GM18517 (cell line): Measurements from ENCODE around the gene SPATA6.
"Not testable (repeated sequence)": the region's sequence is repeated elsewhere in the genome, so short reads cannot be mapped to it uniquely, and the experiment has no call there.

ENCODE experiments used
- ATAC-seq: cut with Tn5 transposase; IDR thresholded peaks from one replicate; pipeline ENCODE4 v1.9.1; 2021; ENCODE audit warnings: mild to moderate bottlenecking, moderate library complexity; ENCODE audit not compliant: unreplicated experiment

Gene SPATA6

GRCh38 chr1:48362901-48363300 is 109.1 kb downstream of the SPATA6 start:
- ATAC-seq, result no peak

- no peak for ATAC-seq
These were observed 115.1 kb downstream of the SPATA6 start for GRCh38 chr1:48356901-48357300.

- no peak for ATAC-seq
These were observed 127.6 kb downstream of the SPATA6 start for GRCh38 chr1:48344373-48344772.

DNA sequence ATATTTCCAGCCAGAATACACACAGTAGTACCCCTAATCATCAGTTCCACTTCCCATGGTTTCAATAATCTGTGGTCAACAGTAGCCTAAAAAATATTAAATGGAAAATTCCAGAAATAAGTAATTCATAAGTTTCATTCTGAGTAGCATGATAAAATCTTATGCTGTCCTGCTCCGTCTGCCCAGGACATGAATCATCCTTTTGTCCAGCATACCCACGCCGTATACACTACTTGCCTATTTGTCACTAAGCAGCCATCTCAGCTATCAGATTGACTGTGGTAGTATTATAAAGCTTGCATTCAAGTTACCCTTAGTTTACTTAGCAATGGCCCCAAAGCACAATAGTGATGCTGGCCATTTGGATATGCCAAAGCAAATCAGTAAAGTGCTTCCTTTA is 130.8 kb downstream of the SPATA6 start:
- ATAC-seq, result no peak

DNA sequence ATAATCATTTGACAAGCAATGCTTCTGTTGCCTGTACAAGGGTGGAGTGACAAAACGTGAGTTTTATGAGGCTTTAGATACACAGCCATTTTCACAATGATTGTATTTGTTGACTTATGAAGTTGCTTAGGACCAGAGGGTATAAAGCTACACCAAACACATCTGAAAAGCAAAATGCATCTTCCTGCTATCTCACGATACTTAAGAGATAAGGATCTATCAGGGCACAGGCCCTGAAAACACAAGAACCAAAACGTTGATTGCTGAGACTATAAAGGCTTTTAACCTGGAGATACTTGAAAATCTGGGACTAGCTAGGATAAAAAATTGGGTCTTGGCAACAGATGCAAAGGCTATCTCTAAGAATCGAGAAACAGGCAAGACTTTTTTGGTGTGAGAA is 133.7 kb downstream of the SPATA6 start:
- ATAC-seq, result no peak

DNA sequence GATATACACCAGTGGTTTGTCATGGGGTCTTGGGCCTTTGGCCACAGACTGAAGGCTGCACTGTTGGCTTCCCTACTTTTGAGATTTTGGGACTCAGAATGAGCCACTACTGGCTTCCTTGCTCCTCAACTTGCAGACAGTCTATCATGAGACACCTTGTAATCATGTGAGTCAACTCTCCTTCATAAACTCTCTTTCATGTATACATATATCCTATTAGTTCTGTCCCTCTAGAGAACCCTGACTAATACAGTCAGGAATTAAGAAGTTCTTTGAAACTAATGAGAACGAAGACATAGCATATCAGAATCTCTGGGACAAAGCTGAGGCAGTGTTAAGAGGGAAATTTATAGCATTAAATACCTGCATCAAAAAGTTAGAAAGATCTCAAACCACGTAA is 138.7 kb downstream of the SPATA6 start:
- ATAC-seq, result no peak

- ATAC-seq, result no peak
These were observed 139.9 kb downstream of the SPATA6 start for GRCh38 chr1:48332115-48332514.

- ATAC-seq, result no peak
These were observed 142.1 kb downstream of the SPATA6 start for GRCh38 chr1:48329905-48330304.

DNA sequence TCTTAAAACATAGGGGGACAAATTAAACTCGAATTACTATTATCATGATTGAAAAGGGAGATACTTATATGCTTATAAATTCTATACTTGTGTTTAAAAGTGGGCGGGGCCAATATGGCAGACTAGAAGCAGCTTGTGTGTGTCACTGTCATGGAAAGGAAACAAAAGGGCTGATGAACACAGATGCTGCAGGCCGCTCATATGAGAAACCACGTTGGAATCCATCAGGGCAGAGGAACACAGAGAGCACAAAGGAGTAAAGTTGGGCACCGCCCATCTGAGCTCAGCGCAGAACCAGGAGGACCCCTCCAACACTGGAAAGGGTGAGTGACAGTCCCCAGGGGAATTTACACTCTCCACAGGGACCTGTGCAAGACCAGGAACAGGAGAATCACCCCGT is 142.5 kb downstream of the SPATA6 start:
- no peak for ATAC-seq

- not testable (repeated sequence) for ATAC-seq
These were observed 160.2 kb downstream of the SPATA6 start for GRCh38 chr1:48311829-48312228.

DNA sequence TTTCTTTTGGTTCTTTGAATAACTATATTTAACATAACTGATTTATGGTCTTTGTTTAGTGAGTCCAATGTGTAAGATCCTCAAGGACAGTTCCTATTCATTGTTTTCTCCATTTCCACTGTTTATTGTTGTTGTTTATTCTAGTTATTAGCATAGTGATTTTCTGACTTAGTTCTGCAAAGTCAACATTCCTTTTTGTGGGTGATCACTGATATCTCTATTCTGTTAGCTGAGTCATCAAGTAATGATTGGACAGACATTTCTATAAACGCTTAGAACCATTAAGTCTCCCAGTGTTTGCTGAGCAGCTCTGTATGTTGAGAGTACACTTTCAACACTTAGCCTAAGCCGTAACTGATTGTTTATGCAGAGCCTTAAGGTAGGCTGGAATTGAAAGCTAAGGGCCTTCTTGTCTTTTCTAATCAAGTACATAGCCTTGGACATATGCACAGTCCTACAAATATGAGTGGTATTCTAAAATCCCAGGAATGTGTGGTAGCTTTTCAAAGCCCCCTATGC is 162.4 kb downstream of the SPATA6 start:
- no peak for ATAC-seq

DNA sequence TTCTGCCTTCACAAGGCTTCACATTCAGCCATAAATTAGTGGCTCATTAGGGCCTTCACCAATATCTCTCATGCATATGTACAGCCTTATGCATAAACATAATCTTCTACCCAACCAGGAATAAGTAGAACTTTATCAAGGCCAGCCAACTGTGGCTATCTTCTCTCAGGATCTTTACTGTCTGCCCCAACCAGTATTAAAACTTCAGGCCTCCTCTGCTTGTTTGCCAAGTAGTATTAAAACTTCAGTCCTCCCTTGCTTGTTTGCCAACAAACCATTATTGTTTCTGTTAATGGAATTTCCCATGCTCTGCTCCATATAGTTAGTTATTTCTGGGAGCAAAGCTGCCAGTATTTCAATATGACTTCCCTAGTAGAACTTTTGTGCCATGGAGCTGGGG is 169.4 kb downstream of the SPATA6 start:
- no peak for ATAC-seq

DNA sequence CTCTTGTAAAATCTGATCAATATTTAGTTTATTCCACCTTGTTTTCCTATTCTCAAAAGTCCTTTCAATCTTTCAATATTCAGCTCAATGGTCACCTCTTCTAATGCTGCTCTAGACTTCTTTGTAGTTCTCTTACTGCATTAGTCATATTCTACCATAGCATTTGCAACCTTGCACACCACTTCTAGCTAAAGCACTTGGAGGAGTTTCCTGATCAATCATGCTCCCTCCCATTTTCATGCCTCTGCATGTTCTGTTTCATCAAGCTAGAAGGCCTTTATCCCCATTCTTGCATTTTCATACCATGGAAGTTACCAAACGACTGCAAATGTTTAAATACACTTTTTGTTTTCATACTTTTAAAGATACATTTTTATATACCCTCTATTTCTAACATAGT is 177.3 kb downstream of the SPATA6 start:
- no peak for ATAC-seq

DNA sequence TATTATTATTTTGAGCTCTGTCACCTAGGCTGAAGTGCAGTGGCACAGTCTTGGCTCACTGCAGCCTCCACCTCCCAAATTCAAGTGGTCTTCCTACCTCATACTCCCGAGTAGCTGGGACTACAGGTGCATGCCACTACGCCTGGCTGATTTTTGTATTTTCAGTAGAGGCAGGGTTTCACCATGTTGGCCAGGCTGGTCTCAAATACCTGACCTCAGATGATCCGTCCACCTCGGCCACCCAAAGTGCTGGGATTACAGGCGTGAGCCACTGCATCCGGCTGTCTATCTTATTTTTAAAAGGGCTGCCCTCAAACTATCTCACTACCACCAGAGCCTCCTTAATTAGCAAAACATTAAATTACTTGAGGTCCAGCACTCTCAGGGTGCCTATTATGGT is 177.9 kb downstream of the SPATA6 start:
- ATAC-seq, result not testable (repeated sequence)

DNA sequence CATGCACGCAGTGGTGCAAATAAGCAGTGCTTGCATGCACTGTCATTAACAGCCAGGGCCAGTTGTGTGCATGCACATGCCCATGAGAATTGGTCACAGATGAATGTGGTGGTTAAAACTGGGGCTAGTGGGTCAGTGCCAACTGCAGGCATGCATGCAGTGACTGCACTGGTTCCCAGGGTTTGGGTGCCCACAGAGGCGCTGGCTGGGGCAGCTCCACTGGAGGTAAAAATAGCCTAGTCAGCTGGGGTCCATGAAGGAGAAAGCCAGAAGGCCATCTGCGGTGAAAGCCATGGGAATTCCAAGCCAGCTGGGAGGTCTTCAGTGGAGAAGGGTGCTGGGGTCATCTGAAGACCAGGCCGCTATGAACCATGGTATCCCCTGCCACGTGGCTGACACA is 179.3 kb downstream of the SPATA6 start:
- ATAC-seq, result no peak

- no peak for ATAC-seq
These were observed 180.6 kb downstream of the SPATA6 start for GRCh38 chr1:48291421-48291820.

GRCh38 chr1:48285525-48285924 is 186.5 kb downstream of the SPATA6 start:
- no peak for ATAC-seq

- ATAC-seq, result not testable (repeated sequence)
These were observed 187.1 kb downstream of the SPATA6 start for GRCh38 chr1:48284696-48285420.

DNA sequence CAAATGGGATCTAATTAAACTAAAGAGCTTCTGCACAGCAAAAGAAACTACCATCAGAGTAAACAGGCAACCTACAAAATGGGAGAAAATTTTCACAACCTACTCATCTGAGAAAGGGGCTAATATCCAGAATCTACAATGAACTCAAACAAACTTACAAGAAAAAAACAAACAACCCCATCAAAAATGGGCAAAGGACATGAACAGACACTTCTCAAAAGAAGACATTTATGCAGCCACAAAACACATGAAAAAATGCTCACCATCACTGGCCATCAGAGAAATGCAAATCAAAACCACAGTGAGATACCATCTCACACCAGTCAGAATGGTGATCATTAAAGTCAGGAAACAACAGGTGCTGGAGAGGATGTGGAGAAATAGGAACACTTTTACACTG is 189.7 kb downstream of the SPATA6 start:
- not testable (repeated sequence) for ATAC-seq

DNA sequence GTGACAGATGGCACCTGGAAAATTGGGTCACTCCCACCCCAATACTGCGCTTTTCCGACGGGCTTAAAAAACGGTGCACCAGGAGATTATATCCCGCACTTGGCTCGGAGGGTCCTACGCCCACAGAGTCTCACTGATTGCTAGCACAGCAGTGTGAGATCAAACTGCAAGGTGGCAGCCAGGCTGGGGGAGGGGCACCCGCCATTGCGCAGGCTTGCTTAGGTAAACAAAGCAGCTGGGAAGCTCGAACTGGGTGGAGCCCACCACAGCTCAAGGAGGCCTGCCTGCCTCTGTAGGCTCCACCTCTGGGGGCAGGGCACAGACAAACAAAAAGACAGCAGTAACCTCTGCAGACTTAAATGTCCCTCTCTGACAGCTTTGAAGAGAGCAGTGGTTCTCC is 194.6 kb downstream of the SPATA6 start:
- ATAC-seq, result not testable (repeated sequence)

- no peak for ATAC-seq
These were observed 205.4 kb downstream of the SPATA6 start for GRCh38 chr1:48266576-48266975.

DNA sequence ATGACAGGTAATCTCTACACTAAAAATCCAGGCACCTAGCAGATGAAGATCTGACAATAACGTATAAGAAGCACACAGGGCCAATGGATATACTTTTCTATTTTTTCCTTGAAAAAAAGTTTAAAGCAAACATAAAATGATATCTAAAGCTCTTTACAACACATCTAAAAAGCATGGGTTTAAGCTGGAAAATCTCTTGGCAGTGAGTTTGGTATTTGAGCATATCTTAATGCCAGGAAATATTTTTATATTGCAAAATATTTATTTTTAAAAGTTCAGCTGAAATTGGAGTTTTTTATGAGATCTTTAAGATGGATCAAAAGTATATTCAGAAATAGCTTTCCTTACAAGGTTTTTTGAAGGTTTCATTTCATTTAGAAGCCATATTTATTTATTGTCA is 209.0 kb downstream of the SPATA6 start:
- ATAC-seq, result no peak

- no peak for ATAC-seq
These were observed 210.1 kb downstream of the SPATA6 start for GRCh38 chr1:48261881-48262400.
